CD4-positive, alpha-beta T cell (primary cell): ENCODE data around the gene CPED1. TPM values are rescaled to one million over a fixed set of nuclear protein-coding genes. Genes with fewer than 3 reads are reported as not detected.

Experiments used
- ATAC-seq: fragments of 200-7000 bp; cut with Tn5 transposase; one replicate; pipeline ENCODE4 v1.10.0; 2022; ENCODE audit warnings: mild to moderate bottlenecking; ENCODE audit not compliant: poor library complexity
- CTCF ChIA-PET: fragments of 350-600 bp; sonication (Branson Sonifier 250); formaldehyde crosslinking; loops from one replicate; lab custom pipeline; 2021; ENCODE audit warnings: antibody characterized with exemption, inconsistent platforms; lab: Charles Lee
- POLR2A ChIA-PET: fragments of 350-600 bp; sonication (Branson Sonifier 250); formaldehyde crosslinking; loops from one replicate; lab custom pipeline; 2021; ENCODE audit warnings: antibody characterized with exemption, inconsistent platforms; lab: Charles Lee
- DNase-seq, 14 experiments: peaks; one replicate each; pipeline ENCODE4 v3.0.0-alpha.2; 2013 to 2020; ENCODE audit warnings: mixed read lengths in 2 of 14
- H3K27ac ChIP-seq, 2 donors: one replicate each; pipeline versions ENCODE4 v1.5.1 to v1.7.0; 2013; ENCODE audit warnings: low read length in 2 of 2, low read depth in 1 of 2, mild to moderate bottlenecking in 1 of 2
- H3K27me3 ChIP-seq, 2 experiments: 1 replicate in 1 of 2; 2 replicates in 1 of 2; pipeline versions ENCODE4 v1.6.1 to v1.7.0; 2013; ENCODE audit warnings: low read length in 2 of 2, control low read depth in 1 of 2, mild to moderate bottlenecking in 1 of 2, moderate library complexity in 1 of 2; ENCODE audit not compliant: insufficient read depth in 2 of 2, control insufficient read depth in 1 of 2
- H3K36me3 ChIP-seq: one replicate; pipeline ENCODE4 v1.6.1; 2013; ENCODE audit warnings: low read length, control low read depth; ENCODE audit not compliant: insufficient read depth
- H3K4me1 ChIP-seq: one replicate; pipeline ENCODE4 v1.6.1; 2013; ENCODE audit warnings: low read length, control low read depth; ENCODE audit not compliant: insufficient read depth
- H3K4me3 ChIP-seq: one replicate; pipeline ENCODE4 v1.5.1; 2013; ENCODE audit warnings: mild to moderate bottlenecking, low read length, moderate library complexity
- H3K9me3 ChIP-seq, 2 experiments: 1 replicate in 1 of 2; 2 replicates in 1 of 2; pipeline versions ENCODE4 v1.6.1 to v1.7.0; 2013; ENCODE audit warnings: low read length in 2 of 2, mild to moderate bottlenecking in 2 of 2, control low read depth in 1 of 2, moderate library complexity in 1 of 2; ENCODE audit not compliant: control insufficient read depth in 1 of 2, insufficient read depth in 1 of 2
- H3K27ac Mint-ChIP-seq: one replicate; pipeline ENCODE4 v1.8.0; 2020; ENCODE audit warnings: mixed read lengths
- H3K27me3 Mint-ChIP-seq: one replicate; pipeline ENCODE4 v1.8.0; 2021; ENCODE audit warnings: mixed read lengths
- H3K36me3 Mint-ChIP-seq: one replicate; pipeline ENCODE4 v1.8.0; 2021; ENCODE audit warnings: low read depth, mixed read lengths
- H3K4me1 Mint-ChIP-seq: one replicate; pipeline ENCODE4 v1.8.0; 2021; ENCODE audit warnings: low read depth, mixed read lengths
- H3K4me3 Mint-ChIP-seq: one replicate; pipeline ENCODE4 v1.8.0; 2020; ENCODE audit warnings: mild to moderate bottlenecking, mixed read lengths
- H3K9me3 Mint-ChIP-seq: one replicate; pipeline ENCODE4 v1.8.0; 2020; ENCODE audit warnings: mixed read lengths
- CTCF ChIP-seq: fragments of 200-600 bp; IDR thresholded peaks from one replicate; pipeline ENCODE4 v1.8.0; 2022; ENCODE audit warnings: antibody characterized with exemption, mild to moderate bottlenecking
- intact Hi-C, 2 experiments: fragments of 100-400 bp; cut with DNase I in 1 of 2; cut with micrococcal nuclease in 1 of 2; formaldehyde crosslinking; loops; one replicate each; pipeline versions ENCODE4 v1.15.1 to v1.9.0; 2023 to 2025; cut with DNase I, micrococcal nuclease
- total RNA-seq, 174 experiments: library from RNA in 2 of 174; stranded (reverse) in 2 of 174; gene quantifications; one replicate each; pipeline ENCODE4 v1.2.3 and lab custom pipeline; 2021 to 2026

The CPED1 gene
- total RNA-seq, 2 experiments from 2014 or later, result 0.08 to 0.19 TPM

- POLR2A ChIA-PET, result no interaction called here
These were observed 115.1 kb downstream of the CPED1 start for GRCh38 chr7:121103579-121103978.

GRCh38 chr7:121105262-121105661 is 116.8 kb downstream of the CPED1 start:
- Mint-ChIP-seq H3K27ac (no peak overlapping the region), H3K4me1 (no peaks in the 10 kb centered on the region), H3K27me3 (peaks cover 20% of the 10 kb centered on the region), H3K36me3 (no peaks in the 10 kb centered on the region), H3K9me3 (no peaks in the 10 kb centered on the region), H3K4me3 (no peak overlapping the region)
- POLR2A ChIA-PET, result no interaction called here
- no peaks in the 10 kb centered on the region for H3K27me3 ChIP-seq
- intact Hi-C loops, result loop anchor here in 1 of 2 experiments (5.0 kb wide), 1 partner anchor 313 kb away; no protein-coding TSS in a partner anchor
- H3K27ac ChIP-seq, result no peak overlapping the region
- no peaks in the 10 kb centered on the region for H3K9me3 ChIP-seq
- H3K4me1 ChIP-seq, result no peaks in the 10 kb centered on the region
- TF ChIP-seq CTCF, result no peak
- H3K4me3 ChIP-seq, result no peak overlapping the region
- no peak for DNase-seq
- CTCF ChIA-PET, result interaction anchor here (0.5 kb wide), 1 partner anchor 332 kb away, joined by 3 read pairs; no protein-coding TSS in a partner anchor
- ATAC-seq, result no peak
- H3K36me3 ChIP-seq, result no peaks in the 10 kb centered on the region

More at GRCh38 chr7:121103579-121103978, 115.1 kb downstream of the CPED1 start:
- no peak for TF ChIP-seq CTCF
- H3K27me3 ChIP-seq, result no peaks in the 10 kb centered on the region
- no peaks in the 10 kb centered on the region for H3K4me1 ChIP-seq
- no peak for ATAC-seq
- intact Hi-C loops, result no loop called here
- Mint-ChIP-seq H3K4me3 (no peak overlapping the region), H3K4me1 (no peaks in the 10 kb centered on the region), H3K27me3 (peaks cover 15% of the 10 kb centered on the region), H3K36me3 (no peaks in the 10 kb centered on the region), H3K9me3 (no peaks in the 10 kb centered on the region), H3K27ac (no peak overlapping the region)
- DNase-seq, result no peak
- no peaks in the 10 kb centered on the region for H3K9me3 ChIP-seq
- H3K4me3 ChIP-seq, result no peak overlapping the region
- H3K36me3 ChIP-seq, result no peaks in the 10 kb centered on the region
- CTCF ChIA-PET, result no interaction called here
- H3K27ac ChIP-seq, result no peak overlapping the region

GRCh38 chr7:121107923-121108498 is 119.5 kb downstream of the CPED1 start:
- peak; percentile 68 for ATAC-seq
- peaks cover 13% of the 10 kb centered on the region for H3K27me3 Mint-ChIP-seq

More at GRCh38 chr7:121107923-121108498, 119.5 kb downstream of the CPED1 start:
- Histone ChIP-seq H3K4me1 (no peaks in the 10 kb centered on the region), H3K27ac (no peak overlapping the region), H3K4me3 (no peak overlapping the region), H3K9me3 (no peaks in the 10 kb centered on the region), H3K27me3 (no peaks in the 10 kb centered on the region), H3K36me3 (no peaks in the 10 kb centered on the region)
- H3K4me1 Mint-ChIP-seq, result no peaks in the 10 kb centered on the region
- POLR2A ChIA-PET, result no interaction called here
- no peaks in the 10 kb centered on the region for H3K36me3 Mint-ChIP-seq
- H3K9me3 Mint-ChIP-seq, result no peaks in the 10 kb centered on the region
- TF ChIP-seq CTCF, result peak; percentile 94
- no peak overlapping the region for H3K27ac Mint-ChIP-seq
- intact Hi-C loops, result loop anchor here (1.0 to 5.0 kb wide), 5 partner anchors 121 to 316 kb away; no protein-coding TSS in a partner anchor
- DNase-seq, result peak in 3 of 14 experiments; percentile 67 to 69 (median 67)
- CTCF ChIA-PET, result interaction anchor here (0.7 to 1.4 kb wide), 3 partner anchors 13 to 130 kb away, joined by 4 to 11 read pairs (median 5); partner anchors contain the start of gene CPED1
- no peak overlapping the region for H3K4me3 Mint-ChIP-seq
